Measurements from ENCODE around the gene NGF. TPM values are rescaled to one million over a fixed set of nuclear protein-coding genes. Genes with fewer than 3 reads are reported as not detected.

The NGF gene
- total and polyA plus RNA-seq, 2 experiments from 2014 or later, result 0.37 to 2.6 TPM

DNA sequence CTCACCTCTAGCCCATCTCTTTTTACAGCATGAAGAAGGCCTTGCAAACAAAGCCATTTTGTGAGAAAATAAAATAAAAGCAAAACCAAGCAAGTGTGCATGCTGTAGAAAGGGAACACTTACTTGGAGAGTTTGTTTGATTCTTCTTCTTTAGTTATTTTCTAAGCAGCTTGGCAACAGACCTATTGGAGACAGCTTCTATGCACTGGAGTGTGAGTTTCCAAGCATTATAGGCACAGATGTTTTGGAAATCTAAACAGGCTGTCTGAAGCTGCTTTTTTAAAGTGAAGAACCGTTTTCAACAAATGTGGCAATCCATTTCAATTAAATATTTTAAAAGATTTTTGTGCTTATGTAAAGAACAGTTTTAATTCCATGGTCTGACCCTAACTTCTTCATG is 76.6 kb downstream of the NGF start:
- Histone ChIP-seq H3K9me2 (replicated peaks; ENCODE audit: insufficient read depth) (no peaks in the 10 kb centered on the region), H3K9me3 (ENCODE audit: low read depth) (peaks cover 4% of the 10 kb centered on the region), H4K20me1 (ENCODE audit: insufficient read depth, poor library complexity, severe bottlenecking) (no peaks in the 10 kb centered on the region), H3K27ac (no peak overlapping the region), H2AFZ (no peak overlapping the region), H3K27me3 (no peaks in the 10 kb centered on the region), H3K4me2 (no peak overlapping the region), H3K4me3 (no peak overlapping the region), H3K36me3 (replicated peaks; ENCODE audit: insufficient read depth, low read depth) (no peaks in the 10 kb centered on the region), H3K4me1 (ENCODE audit: insufficient read depth) (no peaks in the 10 kb centered on the region), H3K79me2 (no peaks in the 10 kb centered on the region)
- 67% methylated on average over 1 of the region's 1 CpG for WGBS (ENCODE audit: low lambda C conversion rate, missing lambda C conversion rate)
- no peak for DNase-seq (ENCODE audit: low spot score)
- TF ChIP-seq EZH2phosphoT487 (IDR thresholded peaks at IDR 0.05; ENCODE audit: low read depth, severe bottlenecking, unreplicated experiment) (no peak), EZH2 (IDR thresholded peaks at IDR 0.05; ENCODE audit: borderline replicate concordance) (no peak)
- TF ChIP-seq, protein P1, sequence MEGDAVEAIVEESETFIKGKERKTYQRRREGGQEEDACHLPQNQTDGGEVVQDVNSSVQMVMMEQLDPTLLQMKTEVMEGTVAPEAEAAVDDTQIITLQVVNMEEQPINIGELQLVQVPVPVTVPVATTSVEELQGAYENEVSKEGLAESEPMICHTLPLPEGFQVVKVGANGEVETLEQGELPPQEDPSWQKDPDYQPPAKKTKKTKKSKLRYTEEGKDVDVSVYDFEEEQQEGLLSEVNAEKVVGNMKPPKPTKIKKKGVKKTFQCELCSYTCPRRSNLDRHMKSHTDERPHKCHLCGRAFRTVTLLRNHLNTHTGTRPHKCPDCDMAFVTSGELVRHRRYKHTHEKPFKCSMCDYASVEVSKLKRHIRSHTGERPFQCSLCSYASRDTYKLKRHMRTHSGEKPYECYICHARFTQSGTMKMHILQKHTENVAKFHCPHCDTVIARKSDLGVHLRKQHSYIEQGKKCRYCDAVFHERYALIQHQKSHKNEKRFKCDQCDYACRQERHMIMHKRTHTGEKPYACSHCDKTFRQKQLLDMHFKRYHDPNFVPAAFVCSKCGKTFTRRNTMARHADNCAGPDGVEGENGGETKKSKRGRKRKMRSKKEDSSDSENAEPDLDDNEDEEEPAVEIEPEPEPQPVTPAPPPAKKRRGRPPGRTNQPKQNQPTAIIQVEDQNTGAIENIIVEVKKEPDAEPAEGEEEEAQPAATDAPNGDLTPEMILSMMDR (IDR thresholded peaks at IDR 0.05; ENCODE audit: poor library complexity), result no peak

GRCh38 chr1:115258302-115258866 is 79.7 kb downstream of the NGF start:
- Histone ChIP-seq H3K36me3 (replicated peaks; ENCODE audit: insufficient read depth, low read depth) (no peaks in the 10 kb centered on the region), H3K79me2 (no peaks in the 10 kb centered on the region), H2AFZ (no peak overlapping the region), H3K4me2 (no peak overlapping the region), H3K27me3 (no peaks in the 10 kb centered on the region), H4K20me1 (ENCODE audit: insufficient read depth, poor library complexity, severe bottlenecking) (no peaks in the 10 kb centered on the region), H3K9me3 (ENCODE audit: low read depth) (peaks cover 4% of the 10 kb centered on the region), H3K4me3 (no peak overlapping the region), H3K9me2 (replicated peaks; ENCODE audit: insufficient read depth) (no peaks in the 10 kb centered on the region), H3K4me1 (ENCODE audit: insufficient read depth) (no peaks in the 10 kb centered on the region), H3K27ac (no peak overlapping the region)
- TF ChIP-seq, protein P1 (IDR thresholded peaks at IDR 0.05; ENCODE audit: poor library complexity), result no peak
- TF ChIP-seq EZH2phosphoT487 (IDR thresholded peaks at IDR 0.05; ENCODE audit: low read depth, severe bottlenecking, unreplicated experiment) (no peak), EZH2 (IDR thresholded peaks at IDR 0.05; ENCODE audit: borderline replicate concordance) (no peak)
- DNase-seq (ENCODE audit: low spot score), result no peak
- WGBS (ENCODE audit: low lambda C conversion rate, missing lambda C conversion rate), result 77% methylated on average over 3 of the region's 3 CpGs

DNA sequence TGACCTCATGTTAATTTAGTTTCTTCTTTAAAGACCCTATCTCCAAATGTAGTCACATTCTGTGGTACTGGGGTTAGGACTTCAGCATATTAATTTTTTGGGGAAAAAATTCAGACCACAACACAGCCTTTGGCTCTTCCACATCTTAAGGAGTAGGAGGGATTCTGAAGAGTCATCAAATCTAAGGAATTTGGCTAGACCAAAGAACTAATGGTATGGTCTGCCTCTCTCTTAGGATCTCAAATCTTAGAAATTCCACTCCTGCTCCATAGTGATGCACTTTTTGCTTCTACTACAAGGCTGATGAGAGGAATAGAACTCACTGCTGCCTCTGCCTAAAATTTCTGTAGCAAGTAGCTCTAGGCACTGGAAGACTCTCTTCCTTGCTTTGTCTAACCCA is 80.5 kb downstream of the NGF start:
- Histone ChIP-seq H3K9me3 (ENCODE audit: low read depth) (peaks cover 4% of the 10 kb centered on the region), H3K4me3 (no peak overlapping the region), H2AFZ (no peak overlapping the region), H3K4me2 (no peak overlapping the region), H3K27ac (no peak overlapping the region), H3K4me1 (ENCODE audit: insufficient read depth) (peaks cover 3% of the 10 kb centered on the region), H3K36me3 (replicated peaks; ENCODE audit: insufficient read depth, low read depth) (no peaks in the 10 kb centered on the region), H3K27me3 (no peaks in the 10 kb centered on the region), H3K79me2 (no peaks in the 10 kb centered on the region), H3K9me2 (replicated peaks; ENCODE audit: insufficient read depth) (no peaks in the 10 kb centered on the region), H4K20me1 (ENCODE audit: insufficient read depth, poor library complexity, severe bottlenecking) (no peaks in the 10 kb centered on the region)
- no peak for DNase-seq (ENCODE audit: low spot score)
- no peak for TF ChIP-seq EZH2 (IDR thresholded peaks at IDR 0.05; ENCODE audit: borderline replicate concordance)
- TF ChIP-seq EZH2phosphoT487 (IDR thresholded peaks at IDR 0.05; ENCODE audit: low read depth, severe bottlenecking, unreplicated experiment), result no peak
- TF ChIP-seq, protein P1 (IDR thresholded peaks at IDR 0.05; ENCODE audit: poor library complexity), result no peak

DNA sequence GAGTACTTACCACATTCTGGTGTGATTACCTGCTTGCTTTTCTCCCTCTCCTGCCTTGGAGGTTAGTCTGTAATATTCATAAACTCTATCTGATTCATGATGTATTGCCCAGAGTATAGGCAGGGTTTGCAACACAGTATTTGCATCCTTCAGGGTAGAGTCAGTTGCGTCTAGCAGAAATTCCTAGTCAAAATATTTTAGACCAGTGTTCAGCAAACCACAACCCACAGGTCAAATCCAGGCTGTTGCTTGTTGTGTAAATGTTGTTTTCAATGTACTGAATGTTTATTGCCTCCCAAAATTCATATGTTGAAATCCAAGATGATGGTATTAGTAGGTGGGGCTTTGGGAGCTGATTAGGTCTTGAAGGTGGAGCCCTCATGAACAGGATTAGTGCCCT is 82.9 kb downstream of the NGF start:
- Histone ChIP-seq H3K79me2 (no peaks in the 10 kb centered on the region), H3K4me2 (no peak overlapping the region), H3K9me2 (replicated peaks; ENCODE audit: insufficient read depth) (no peaks in the 10 kb centered on the region), H3K27ac (no peak overlapping the region), H4K20me1 (ENCODE audit: insufficient read depth, poor library complexity, severe bottlenecking) (no peaks in the 10 kb centered on the region), H3K9me3 (ENCODE audit: low read depth) (peaks cover 4% of the 10 kb centered on the region), H3K4me3 (no peak overlapping the region), H3K36me3 (replicated peaks; ENCODE audit: insufficient read depth, low read depth) (no peaks in the 10 kb centered on the region), H3K27me3 (no peaks in the 10 kb centered on the region), H3K4me1 (ENCODE audit: insufficient read depth) (peaks cover 14% of the 10 kb centered on the region), H2AFZ (no peak overlapping the region)
- DNase-seq (ENCODE audit: low spot score), result no peak
- 85% methylated on average over 1 of the region's 1 CpG for WGBS (ENCODE audit: low lambda C conversion rate, missing lambda C conversion rate)
- TF ChIP-seq EZH2 (IDR thresholded peaks at IDR 0.05; ENCODE audit: borderline replicate concordance), result no peak
- TF ChIP-seq, protein P1 (IDR thresholded peaks at IDR 0.05; ENCODE audit: poor library complexity), result no peak
- TF ChIP-seq EZH2phosphoT487 (IDR thresholded peaks at IDR 0.05; ENCODE audit: low read depth, severe bottlenecking, unreplicated experiment), result no peak
